Measurements from ENCODE around the gene IQSEC2.

Gene IQSEC2

GRCh38 chrX:53241558-53241957 is 39.8 kb downstream of the IQSEC2 start:
- DNase-seq: no peak

DNA sequence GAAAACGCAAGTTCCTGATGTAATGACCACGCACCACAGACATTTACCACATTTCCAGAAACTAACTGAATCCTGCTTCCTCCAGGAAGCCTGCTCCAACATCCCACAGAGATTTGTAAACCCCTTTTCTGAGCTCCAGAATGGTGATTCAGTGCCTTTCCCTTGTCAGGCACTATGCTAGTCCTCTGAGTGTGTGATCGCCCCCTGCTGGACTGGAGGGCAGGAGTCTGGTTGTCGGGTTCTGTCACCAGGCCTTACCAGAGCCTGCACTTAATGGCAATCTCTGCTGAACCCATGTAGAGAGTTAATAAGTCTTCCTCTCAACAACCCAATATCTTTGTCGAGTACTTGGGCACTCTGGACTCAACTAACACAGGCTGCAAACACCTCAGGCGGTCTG is 41.9 kb downstream of the IQSEC2 start:
- DNase-seq: peak; percentile 8

DNA sequence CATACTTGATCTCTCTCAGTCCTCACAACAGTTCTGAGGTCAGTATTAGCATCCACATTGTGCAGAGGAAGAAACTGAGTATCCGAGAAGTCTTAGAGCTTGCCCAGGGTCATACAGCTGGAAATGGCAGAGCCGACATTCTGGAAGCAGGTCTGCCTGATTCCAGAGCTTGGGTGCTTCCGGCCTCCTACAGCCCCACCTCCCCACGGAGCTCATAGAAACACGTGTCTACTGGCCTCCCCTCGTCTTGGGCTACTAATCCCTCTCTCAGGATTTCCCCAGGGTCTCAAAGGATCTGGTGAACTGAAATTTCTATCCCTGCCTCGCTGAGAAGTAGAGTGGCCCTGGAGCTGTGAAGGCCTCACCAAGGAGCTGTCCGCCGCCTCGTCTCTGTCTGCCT is 44.3 kb downstream of the IQSEC2 start:
- no peak for DNase-seq

GRCh38 chrX:53236025-53236679 is 45.2 kb downstream of the IQSEC2 start:
- no peak for DNase-seq

DNA sequence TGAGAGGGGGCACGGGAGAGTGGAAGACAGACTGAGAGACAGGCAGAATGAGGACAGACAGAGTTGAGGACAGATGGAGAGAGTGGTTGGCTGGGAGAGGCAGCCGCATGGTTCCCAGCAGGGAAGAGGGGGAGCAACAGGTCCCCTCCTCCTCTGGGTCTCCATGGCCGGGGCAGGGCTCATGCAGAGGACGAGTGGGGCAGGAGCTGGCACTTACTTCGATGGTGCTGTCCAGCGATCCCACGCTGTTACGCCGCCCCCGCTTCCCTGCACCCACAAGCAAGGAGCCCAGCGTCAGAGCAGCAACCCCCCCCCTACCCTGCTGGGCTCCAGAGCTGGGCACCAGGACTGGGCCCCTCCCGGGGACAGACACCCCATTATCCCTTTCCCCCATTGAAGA is 45.8 kb downstream of the IQSEC2 start:
- no peak for DNase-seq

GRCh38 chrX:53234484-53234883 is 46.9 kb downstream of the IQSEC2 start:
- DNase-seq: no peak

DNA sequence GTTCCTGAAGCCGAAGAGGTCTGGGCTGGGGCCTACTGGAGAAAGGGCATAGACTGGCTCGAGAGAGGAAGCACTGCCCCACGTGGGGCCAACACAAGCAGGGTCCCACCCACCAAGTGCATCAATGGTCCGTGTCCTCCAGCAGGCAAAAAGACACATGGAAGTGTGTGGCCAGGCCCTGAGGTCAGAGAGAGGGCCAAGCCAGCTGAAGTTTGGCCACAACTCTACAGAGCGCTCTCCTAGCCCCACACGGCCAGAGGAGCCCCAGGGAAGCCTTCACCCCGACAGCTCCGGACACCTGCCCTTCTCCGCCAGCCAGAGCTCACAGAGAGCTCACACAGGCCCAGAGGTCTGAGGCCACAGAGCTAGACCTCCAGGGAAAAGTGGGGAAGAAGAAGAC is 47.8 kb downstream of the IQSEC2 start:
- DNase-seq: no peak

DNA sequence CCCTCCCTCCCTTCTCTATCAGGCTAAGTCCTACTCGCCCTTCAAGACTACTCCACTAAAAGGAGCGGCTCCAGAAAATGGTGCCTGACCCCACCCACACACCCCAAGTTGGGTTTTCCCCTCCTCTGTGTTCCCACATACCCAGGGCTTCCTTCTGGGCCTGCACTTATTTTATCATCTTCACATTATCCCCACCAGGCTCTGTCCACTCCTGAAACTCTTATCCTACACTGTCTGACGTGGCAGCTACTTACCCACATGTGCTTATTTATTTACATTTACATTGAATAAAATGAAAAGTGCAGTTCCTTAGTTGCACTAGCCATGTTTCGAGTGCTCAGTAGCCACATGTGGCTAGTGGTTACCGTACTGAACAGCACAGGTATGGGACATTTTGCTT is 51.3 kb downstream of the IQSEC2 start:
- DNase-seq: no peak

- no peak for DNase-seq
Observed at GRCh38 chrX:53227224-53227765, 54.1 kb downstream of the IQSEC2 start.

GRCh38 chrX:53224860-53225797 is 56.3 kb downstream of the IQSEC2 start, which contains the start of gene KDM5C:
Gene KDM5C, minus strand, starts transcription at chrX:53225207. Its CDS starts 318 bp downstream, at chrX:53224889.
- DNase-seq: peak; percentile 95

GRCh38 chrX:53223955-53224859 is 57.2 kb downstream of the IQSEC2 start:
- DNase-seq: peak; percentile 52

DNA sequence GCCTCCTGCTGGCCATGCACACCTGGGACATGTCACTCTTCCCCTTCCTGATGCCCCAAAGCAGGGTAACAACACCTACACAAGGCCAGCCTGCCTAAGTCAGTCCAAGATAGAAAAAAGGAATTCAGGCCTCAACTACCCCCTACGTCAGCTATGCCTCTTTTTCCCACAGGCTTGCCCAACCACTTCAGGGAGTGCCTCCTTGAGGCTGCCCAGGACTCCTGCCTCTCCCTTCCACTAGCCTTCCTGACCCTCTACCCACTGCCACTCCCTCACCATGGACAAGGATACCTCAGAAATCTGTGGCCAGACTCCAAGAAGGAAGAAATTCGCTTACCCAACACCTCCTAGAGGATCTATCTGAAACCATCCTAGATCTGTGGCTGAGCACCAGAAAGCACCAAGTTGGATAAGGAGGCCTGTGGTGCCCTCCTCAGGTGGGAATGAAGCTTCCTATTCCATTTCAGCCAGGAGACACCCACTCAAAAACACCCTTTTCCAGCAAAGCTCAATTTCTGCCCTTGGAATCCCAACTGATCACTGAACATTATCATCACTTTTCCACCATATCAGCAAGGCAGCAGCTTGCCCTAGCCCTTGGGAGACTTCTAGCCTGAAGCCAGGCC is 58.2 kb downstream of the IQSEC2 start:
- no peak for DNase-seq
